GM18502 (cell line): ENCODE measurements around the gene MC4R.
"Not testable (repeated sequence)": the region's sequence is repeated elsewhere in the genome, so short reads cannot be mapped to it uniquely, and the experiment has no call there.

Experiments used
- ATAC-seq: cut with Tn5 transposase; IDR thresholded peaks from one replicate; pipeline ENCODE4 v1.9.1; 2021; ENCODE audit warnings: mild to moderate bottlenecking; ENCODE audit not compliant: unreplicated experiment, poor library complexity

MC4R gene

GRCh38 chr18:60372596-60372995, at the start of gene MC4R:
MC4R (minus strand) TSS chr18:60372775; CDS start chr18:60372349, 426 bp downstream.
- no peak for ATAC-seq

GRCh38 chr18:60422306-60422705, 49.7 kb upstream of the MC4R start:
- not testable (repeated sequence) for ATAC-seq

- ATAC-seq = no peak
These were observed 49.0 kb upstream of the MC4R start for GRCh38 chr18:60421356-60422118.

- ATAC-seq = no peak
These were observed 45.4 kb upstream of the MC4R start for GRCh38 chr18:60417946-60418345.

GRCh38 chr18:60413944-60414547, 41.5 kb upstream of the MC4R start:
- ATAC-seq = peak; percentile 77

GRCh38 chr18:60411715-60412114, 39.1 kb upstream of the MC4R start:
- no peak for ATAC-seq

- no peak for ATAC-seq
These were observed 34.1 kb upstream of the MC4R start for GRCh38 chr18:60406721-60407120.

GRCh38 chr18:60404486-60405085, 32.0 kb upstream of the MC4R start:
- ATAC-seq = no peak

GRCh38 chr18:60401346-60401745, 28.8 kb upstream of the MC4R start:
- ATAC-seq = no peak

GRCh38 chr18:60391571-60392226, 19.1 kb upstream of the MC4R start:
- ATAC-seq = no peak

GRCh38 chr18:60389314-60389713, 16.7 kb upstream of the MC4R start:
- ATAC-seq = no peak

- no peak for ATAC-seq
These were observed 13.1 kb upstream of the MC4R start for GRCh38 chr18:60385693-60386092.

GRCh38 chr18:60383893-60384292, 11.3 kb upstream of the MC4R start:
- ATAC-seq = no peak

- no peak for ATAC-seq
These were observed 5.3 kb upstream of the MC4R start for GRCh38 chr18:60377778-60378469.

GRCh38 chr18:60372132-60372531, 443 bp downstream of the MC4R start:
- ATAC-seq = no peak

- ATAC-seq = no peak
These were observed 14.1 kb downstream of the MC4R start for GRCh38 chr18:60358516-60358915.

GRCh38 chr18:60350941-60351340, 21.6 kb downstream of the MC4R start:
- no peak for ATAC-seq

- ATAC-seq = no peak
These were observed 22.4 kb downstream of the MC4R start for GRCh38 chr18:60350150-60350549.

- ATAC-seq = no peak
These were observed 25.0 kb downstream of the MC4R start for GRCh38 chr18:60347526-60348045.

GRCh38 chr18:60339018-60339417, 33.6 kb downstream of the MC4R start:
- no peak for ATAC-seq
